Muscle of back (tissue), 11 donors: ENCODE measurements around the gene ABCC2. TPM values are rescaled to one million over a fixed set of nuclear protein-coding genes. Genes with fewer than 3 reads are reported as not detected.
A peak's percentile ranks its signal among the peaks of the same experiment; 100 is the strongest.
"Not testable (repeated sequence)": the region's sequence is repeated elsewhere in the genome, so short reads cannot be mapped to it uniquely, and the experiment has no call there.

ENCODE experiments used
- DNase-seq, 3 donors: peaks; one replicate each; pipeline versions ENCODE4 v3.0.0 to v3.0.0-alpha.2; 2013
- polyA plus RNA-seq, 10 donors: library from polyadenylated mRNA; unstranded; fragments of 120-200 nt; gene quantifications; one replicate each; pipeline ENCODE4 v1.2.1, GENCODE V29; 2013; ENCODE audit not compliant: insufficient read length in 10 of 10

Gene ABCC2
- polyA plus RNA-seq, 10 donors = 0.42 to 1.1 (median 0.84) TPM

DNA sequence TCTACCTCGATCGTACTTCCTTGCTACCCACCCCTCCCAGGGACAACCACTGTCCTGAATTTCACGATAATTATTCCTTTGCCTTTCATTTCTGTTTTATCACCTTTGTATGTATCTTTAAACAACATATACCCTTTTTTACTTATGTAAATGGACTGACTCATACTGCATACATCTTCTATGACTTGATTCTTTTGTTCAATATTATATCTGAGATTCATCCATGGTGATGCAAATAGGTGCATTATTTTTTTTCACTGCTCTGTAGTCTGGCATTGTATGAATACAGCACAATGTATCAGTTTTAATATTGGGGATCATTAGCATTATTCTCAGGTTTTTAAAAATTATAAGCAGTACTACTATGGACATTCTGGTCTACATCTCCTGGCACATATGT is 69.4 kb downstream of the ABCC2 start:
- DNase-seq = no peak

DNA sequence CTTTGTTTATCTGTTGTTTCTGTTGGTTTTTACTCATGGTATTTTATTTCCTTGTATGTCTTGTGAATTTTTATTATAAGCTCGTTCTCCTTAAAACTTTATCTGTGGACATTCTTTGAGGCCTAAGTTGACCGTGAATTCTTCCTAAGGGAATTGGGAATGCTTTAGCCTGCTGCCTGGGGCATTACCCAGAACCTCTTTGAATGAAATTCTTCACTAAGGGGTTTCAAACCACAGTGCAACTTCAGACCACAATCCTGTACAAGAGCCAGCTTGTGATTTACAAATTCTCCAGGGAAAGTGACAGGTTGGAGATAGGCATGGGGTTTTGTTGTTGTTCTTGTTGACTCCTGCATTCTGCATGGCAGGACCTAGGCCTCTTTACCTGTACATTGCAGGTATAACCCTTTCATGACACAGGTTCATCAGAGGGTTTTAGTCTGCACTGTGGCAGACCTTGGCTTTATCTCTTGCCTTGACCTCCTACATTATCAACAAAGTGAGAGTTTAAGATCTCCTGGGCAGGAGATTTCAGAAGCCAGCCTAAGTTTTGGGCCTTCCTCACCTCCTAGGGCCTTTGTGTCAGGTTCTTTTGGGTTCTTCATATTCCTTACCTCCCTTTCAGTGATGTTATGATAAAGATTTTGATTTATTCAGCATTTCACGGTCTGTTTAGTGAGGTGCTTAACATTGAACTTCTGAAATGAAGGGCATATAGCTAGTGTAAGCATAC is 70.2 kb downstream of the ABCC2 start:
- DNase-seq = no peak

DNA sequence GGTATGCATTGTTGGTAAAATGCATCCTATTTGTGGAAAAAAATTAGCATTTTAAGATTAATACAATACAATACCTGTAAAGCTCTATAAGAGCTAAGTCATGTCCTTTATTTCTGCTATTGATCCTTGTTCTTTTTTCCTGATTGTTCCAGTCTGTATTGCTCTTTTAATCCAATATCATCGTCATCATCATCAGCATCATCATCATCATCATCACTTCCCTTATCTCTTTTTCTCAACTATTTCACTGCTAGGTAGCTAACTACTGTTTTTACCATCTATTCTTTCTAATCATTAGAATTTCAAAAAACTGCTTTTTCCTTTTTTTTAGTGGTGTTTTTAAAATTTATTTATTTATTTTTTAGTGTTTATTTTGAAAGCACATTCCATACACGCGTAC is 71.2 kb downstream of the ABCC2 start:
- DNase-seq = no peak

DNA sequence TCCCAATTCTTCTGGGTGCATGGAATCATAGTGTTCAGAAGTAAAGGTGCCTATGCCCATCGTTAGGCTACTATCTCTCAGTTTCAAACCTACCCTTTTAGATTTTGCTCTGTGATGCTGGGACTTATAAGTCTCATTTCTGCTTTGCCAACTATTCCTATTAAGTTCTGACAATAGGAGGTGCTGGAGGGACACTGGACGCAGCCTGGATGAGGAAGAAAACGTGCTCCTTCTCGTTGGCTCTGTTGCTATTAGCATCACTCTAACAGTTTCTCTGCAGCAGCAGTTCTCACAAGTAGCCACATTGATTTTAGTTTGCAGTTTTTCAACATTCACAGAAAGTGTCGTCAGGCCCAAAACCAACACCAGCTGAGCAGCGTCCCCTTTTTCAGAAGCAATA is 72.4 kb downstream of the ABCC2 start:
- DNase-seq = peak; percentile 45 to 86 (median 73)

DNA sequence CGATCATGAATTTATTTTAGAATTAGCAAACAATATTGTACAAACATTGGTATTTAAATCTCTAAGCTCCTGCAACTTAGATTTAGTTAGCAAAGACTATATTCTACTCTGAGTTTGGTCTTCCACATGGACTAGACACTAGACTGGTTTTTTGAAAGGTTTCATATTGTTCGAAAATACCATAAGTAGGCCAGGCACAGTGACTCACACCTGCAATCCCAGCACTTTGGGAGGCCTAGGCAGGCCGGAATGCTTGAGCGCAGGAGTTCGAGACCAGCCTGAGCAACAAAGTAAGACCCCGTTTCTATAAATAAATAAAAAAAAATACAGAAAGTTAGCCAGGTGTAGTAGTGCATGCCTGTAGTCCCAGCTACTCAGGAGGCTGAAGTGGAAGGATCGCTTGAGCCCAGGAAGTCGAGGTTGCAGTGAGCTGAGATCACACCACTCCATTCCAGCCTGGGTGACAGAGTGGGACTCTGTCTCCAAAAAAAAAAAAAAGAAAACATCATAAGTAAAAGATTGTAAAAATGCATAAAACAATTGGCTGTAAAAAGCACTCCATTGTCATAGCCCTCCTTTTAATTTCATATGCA is 73.1 kb downstream of the ABCC2 start:
- DNase-seq = no peak

DNA sequence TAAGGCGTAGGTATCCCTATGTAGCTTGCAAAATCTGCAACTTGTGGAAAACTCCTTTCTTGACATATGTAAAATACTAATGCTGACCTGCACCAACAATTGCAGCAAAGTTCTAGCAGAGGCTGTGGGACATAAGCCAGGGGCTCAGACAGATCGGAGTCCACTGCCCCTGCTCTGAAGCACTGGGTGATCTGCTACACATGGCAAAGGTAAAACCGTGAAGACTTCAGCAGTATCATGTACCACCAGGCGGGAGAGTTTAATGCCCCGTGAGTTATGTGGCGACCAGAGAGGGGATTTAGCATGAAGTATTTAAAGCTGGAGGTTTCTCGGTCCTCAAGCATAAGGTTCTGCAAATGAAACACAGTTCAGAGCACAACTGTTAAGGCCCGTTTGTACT is 76.4 kb downstream of the ABCC2 start:
- no peak for DNase-seq

DNA sequence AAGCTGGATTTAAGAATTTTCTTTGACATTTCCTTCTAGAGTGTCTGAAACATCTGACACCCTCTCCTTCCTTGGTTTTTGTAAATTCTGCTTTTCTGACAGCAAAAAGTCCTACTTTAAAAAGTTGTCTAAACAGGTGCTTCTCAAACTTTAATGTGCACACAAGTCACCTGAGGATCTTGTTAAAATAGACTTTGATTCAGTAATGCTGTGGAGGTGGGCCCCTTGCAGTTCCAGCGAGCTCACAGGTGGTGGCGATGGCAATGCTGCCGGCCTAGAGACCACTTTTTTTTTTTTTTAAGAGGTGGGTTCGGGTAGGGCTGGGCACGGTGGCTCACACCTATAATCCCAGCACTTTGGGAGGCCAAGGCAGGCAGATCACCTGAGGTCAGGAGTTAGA is 77.1 kb downstream of the ABCC2 start:
- DNase-seq = no peak

DNA sequence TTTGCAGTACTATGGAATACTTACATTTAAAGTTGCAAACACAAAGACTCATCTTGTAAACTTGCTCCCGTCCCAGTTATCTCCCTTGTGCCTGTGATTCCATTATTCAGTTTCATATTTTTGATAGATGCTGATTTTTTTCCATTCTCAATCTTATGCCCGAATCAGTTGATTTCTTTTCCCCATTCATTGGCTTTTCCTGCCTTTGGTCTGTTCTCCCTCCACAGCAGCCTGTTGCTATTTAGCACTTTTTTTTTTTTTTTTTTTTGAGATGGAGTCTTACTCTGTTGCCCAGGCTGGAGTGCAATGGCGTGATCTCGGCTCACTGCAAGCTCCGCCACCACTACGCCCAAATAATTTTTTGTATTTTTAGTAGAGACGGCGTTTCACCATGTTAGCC is 78.0 kb downstream of the ABCC2 start:
- DNase-seq = no peak

DNA sequence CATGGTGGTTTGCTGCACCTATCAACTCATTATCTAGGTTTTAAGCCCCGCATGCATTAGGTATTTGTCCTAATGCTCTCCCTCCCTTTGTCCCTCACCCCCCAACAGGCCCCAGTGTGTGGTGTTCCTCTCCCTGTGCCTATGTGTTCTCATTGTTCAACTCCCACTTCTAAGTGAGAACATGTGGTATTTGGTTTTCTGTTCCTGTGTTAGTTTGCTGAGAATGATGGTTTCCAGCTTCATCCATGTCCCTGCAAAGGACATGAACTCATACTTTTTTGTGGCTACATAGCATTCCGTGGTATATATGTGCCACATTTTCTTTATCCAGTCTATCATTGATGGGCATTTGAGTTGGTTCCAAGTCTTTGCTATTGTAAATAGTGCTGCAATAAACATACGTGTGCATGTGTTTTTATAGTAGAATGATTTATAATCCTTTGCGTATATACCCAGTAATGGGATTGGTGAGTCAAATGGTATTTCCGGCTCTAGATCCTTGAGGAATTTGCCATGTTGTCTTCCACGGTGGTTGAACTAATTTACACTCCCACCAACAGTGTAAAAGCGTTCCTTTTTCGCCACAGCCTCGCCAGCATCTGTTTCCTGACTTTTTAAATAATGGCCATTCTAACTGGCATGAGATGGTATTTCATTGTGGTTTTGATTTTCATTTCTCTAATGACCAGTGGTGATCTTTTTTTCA is 81.2 kb downstream of the ABCC2 start:
- peak in 1 of 3 donors; percentile 59 for DNase-seq

DNA sequence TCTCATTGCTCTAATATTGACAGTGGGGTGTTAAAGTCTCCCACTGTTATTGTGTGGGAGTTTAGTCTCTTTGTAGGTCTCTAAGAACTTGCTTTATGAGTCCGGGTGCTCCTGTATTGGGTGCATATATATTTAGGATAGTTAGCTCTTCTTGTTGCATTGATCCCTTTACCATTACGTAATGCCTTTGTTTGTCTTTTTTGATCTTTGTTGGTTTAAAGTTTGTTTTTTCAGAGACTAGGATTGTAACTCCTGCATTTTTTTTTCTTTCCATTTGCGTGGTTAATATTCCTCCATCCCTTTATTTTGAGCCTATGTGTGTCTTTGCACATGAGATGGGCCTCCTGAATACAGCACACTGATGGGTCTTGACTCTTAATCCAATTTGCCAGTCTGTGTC is 84.8 kb downstream of the ABCC2 start:
- DNase-seq = not testable (repeated sequence)

DNA sequence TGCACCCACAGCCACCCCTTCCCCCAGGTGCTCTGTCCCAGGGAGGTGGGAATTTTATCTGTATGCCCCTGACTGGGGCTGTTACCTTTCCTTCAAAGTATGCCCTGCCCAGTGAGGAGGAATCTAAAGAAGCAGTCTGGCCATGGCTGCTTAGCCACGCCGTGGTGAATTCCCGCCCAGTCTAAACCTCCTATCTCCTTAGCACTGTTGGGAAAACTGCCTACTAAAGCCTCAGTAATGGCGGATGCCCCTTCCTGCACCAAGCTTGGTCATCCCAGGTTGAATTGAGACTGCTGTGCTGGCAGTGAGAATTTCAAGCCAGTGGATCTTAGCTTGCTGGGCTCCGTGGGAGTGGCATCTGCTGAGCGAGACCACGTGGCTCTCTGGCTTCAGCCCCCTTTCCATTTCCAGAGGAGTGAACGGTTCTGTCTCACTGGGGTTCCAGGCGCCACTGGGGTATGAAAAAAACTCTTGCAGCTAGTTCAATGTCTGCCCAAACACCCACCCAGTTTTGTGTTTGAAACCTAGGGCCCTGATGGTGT is 87.2 kb downstream of the ABCC2 start:
- DNase-seq = no peak

DNA sequence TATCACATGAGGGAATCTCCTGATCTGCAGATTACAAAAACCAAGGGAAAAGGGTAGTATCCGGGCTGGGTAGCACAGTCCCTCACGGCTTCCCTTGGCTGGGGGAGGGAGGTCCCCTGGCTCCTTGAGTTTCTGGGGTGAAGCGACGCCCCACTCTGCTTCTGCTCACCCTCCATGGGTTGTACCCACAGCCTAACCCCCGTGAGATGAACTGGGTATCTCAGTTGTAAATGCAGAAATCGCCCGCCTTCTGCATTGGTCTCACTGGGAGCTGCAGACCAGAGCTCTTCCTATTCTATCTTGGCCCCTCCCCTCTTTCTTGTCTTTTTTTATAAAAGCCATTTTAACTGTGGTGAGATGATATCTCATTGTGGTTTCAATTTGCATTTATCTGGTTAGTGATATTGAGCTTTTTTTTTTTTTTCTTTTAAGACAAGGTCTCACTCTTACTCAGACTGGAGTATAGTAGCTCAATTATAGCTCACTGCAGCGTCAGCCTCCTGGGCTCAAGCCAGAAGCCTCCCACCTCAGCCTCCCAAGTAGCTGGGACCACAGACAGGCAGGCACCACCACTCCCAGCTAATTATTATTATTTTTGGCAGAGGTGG is 87.8 kb downstream of the ABCC2 start:
- no peak for DNase-seq

DNA sequence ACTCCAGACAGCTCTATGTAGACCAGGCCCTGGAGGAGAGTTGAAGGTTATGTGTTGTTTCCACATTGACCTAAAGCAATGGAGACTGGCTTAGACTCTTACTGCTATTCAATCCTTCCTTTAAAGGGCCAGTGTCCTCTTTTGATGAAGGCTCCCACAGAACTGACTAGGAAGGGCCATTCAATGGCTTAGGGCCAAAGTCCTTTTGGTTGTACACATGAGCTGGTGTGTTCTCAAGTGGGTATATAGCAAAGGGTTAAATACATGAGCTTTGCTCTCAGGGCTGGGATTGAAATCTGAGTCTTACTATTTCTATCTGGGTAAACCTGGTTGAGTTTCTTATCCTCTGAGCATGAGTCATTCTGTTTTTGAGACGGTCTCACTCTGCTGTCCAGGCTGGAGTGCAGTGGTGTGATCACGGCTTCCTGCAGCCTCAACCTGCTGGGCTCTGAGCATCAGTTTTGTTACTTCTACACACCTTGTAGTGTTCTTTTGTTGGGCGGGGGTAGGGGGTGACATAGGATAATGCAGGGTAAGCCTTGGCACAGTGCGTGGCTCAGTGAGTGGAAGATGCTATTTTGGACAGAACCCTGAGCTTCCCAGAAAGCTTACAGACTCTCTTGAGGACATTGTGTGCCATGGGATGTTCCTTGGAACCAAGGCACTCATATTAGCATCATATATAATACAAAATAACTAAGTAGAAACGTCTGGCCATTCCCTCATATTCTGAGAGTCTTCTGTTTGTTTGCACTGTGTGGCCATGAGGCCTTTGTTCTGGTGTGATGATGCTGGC is 90.1 kb downstream of the ABCC2 start:
- DNase-seq = no peak

DNA sequence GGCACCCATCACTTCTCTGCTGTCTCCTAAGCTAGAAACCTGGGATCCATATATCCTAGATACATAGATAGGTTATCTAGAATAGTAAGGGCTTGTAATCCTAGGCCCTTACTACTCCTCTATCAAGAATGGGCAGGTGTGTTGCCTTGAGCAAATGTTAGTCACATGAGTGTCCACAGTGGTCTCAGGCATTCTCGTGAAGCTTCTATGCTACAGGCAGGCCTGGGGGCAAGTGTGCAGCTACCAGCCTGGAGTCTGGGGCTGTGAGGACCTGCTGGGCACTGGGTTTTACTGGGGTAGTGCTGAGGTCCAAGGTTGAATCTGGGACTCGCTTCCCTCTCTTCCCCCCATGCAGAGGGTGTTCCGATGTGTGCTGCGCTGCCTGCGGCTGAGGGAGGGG is 91.4 kb downstream of the ABCC2 start:
- no peak for DNase-seq

DNA sequence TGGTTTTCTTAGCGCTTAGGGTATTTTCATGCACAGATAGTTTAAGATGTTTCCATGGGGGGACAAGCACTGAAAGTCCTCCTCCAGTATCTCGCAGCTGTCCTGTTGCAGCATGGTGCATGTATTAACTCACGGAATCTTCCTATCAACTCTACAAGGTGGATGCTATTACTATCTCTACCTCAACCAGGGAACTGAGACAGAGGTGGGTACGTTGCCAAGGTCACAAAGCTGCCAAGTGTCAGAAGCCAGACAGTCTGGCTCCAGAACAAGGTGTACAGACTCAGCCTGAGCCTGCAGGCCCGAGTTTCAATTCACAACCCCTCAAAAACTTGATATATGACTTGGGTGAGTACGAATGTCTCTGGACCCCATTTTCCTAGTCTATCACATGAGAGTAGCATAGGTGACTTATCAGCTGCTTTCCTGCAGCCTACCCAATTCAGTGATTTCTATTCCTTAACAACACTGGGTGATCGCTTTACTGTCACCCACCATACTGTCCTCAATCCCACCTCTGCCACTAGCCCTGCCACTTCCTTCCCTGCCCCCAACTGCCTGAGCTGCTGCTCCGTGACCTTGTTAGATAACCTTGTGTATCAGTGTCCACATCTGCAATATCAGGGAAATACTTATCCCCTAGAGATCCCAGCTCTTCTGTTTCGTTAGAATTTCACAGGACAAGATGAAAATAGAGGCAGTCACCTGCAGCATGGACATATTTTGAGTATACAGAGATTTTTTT is 92.1 kb downstream of the ABCC2 start:
- DNase-seq = no peak

DNA sequence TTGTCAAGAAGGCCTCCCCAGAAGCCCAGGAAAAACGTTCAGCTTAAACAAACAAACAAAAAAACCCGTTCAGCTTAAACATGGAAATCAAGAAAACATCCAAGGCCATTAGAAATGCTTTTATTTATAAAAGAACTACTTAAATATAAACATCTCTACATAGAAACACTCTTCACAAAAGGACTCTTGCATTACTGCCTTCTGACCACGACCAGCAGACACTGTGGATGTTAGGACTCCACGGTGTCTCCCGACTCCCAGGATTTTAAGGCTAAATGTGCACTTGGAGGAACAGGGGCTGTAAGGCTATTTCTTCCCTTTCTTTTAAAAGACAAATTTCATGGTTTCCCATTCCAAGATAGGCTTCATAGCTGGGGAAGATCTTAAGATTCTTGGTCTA is 93.0 kb downstream of the ABCC2 start:
- no peak for DNase-seq

DNA sequence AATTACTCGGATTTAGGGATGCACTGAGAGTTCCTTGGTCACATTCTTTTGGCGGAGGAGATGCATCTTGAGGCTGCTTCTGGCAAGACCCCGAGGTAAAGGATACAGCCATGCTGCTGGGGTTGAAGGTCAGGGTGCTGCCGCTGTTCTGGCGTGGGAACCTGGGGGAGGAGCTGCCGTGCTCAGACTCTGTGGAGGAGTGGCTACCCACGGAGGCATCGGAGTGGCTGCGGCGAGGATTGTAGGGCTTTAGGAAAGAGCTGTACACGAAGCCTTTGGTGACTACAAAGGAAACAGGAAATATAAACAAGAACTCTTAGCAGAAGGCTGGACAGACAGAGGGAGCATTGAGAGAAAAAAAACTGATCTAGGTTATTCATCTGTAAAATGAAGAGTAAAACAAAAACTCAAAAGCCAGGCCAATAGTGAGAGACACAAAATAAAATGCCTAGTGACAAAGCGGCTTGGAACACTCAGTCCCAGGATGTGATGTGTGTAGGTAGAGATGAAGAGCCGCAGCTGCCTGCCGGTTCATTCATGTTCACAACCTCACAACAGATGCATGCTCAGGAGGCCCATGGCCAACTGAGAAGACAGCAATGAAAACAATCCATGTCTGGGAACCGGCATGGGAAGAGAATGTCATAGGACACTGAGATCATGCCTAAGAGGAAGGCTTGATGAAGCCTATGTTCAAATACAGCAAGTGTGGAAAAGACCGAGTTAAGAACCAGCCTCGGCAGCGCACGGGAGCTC is 97.8 kb downstream of the ABCC2 start:
- DNase-seq = no peak

DNA sequence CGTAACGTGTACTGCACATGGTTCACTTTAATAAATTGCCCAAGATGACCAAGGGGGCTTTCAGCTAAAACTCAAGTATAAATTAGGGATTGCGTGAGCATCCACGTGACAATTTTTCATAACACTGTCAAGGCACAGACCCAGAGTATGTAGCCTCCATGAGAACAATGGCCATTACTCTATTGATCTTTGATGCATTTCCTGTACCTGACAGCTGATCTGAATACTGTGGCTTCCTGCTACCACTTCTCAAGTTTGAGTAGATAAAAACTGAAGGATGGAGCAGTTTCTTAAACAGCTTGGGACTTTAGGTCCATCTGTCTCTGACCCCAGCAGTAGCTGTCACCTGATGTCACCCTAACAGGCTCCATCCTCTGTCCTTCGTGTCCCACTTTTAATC is 98.9 kb downstream of the ABCC2 start:
- DNase-seq = no peak

DNA sequence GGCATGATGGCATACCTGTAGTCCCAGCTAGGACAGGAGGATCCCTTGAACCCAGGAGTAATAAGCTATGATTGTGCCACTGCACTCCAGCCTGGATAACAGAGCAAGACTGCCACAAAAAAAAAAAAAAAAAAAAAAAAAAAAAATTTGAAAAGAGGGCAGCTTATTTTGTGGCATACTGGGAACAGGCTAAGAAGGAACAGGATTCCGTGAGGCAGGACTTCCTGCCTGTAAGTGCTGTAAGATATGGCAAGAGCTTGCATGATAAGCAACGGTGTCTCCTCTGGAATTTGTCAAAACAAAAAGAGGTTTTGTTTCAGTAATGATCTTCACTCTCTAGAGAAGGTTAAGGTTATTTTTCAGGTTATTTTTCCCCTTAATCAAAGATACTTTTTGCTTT is 101.1 kb downstream of the ABCC2 start:
- no peak for DNase-seq

DNA sequence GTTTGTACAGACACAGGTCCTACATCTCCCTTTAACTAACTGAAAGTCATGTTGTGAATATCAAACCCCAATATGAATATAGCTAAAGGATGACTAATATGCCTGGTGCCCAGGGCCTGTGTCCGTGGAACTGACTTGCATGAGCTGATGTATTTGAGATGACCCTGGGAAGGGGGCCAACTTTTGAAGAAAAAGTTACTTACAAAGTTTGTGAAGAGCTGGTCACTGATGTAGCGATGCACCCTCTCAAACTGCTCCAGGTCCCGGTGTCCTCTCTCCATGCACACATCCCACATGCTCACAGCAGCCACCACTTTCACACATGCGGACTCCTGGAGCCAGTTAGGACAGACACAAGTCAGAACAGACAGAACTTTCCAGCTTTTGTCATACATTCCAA is 106.2 kb downstream of the ABCC2 start:
- no peak for DNase-seq
